Type B pancreatic cell (in vitro differentiated cells): Measurements from ENCODE around the gene HNRNPLL. TPM values are rescaled to one million over a fixed set of nuclear protein-coding genes. Genes with fewer than 3 reads are reported as not detected.
"Not testable (repeated sequence)": the region's sequence is repeated elsewhere in the genome, so short reads cannot be mapped to it uniquely, and the experiment has no call there.

Experiments
- DNase-seq: peaks from one replicate; pipeline ENCODE4 v3.0.0; 2021; ENCODE audit warnings: mixed read lengths; ENCODE audit not compliant: unreplicated experiment; ENCODE audit errors: extremely low spot score
- H3K27ac Mint-ChIP-seq: 2 replicates; pipeline ENCODE4 v1.8.0; 2021; ENCODE audit warnings: mild to moderate bottlenecking, mixed read lengths
- H3K27me3 Mint-ChIP-seq: 2 replicates; pipeline ENCODE4 v1.8.0; 2021; ENCODE audit warnings: mixed read lengths
- H3K36me3 Mint-ChIP-seq: 2 replicates; pipeline ENCODE4 v1.8.0; 2021; ENCODE audit warnings: mixed read lengths
- H3K4me1 Mint-ChIP-seq: one replicate; pipeline ENCODE4 v1.8.0; 2021; ENCODE audit warnings: mixed read lengths; ENCODE audit not compliant: unreplicated experiment
- H3K4me3 Mint-ChIP-seq: 2 replicates; pipeline ENCODE4 v1.8.0; 2021; ENCODE audit warnings: mild to moderate bottlenecking, mixed read lengths
- H3K9me3 Mint-ChIP-seq: 2 replicates; pipeline ENCODE4 v1.8.0; 2021; ENCODE audit warnings: mixed read lengths
- CTCF ChIP-seq: fragments of 200-600 bp; sonication (generic); conservative IDR thresholded peaks from 2 replicates; pipeline ENCODE4 v1.5.0; 2021; ENCODE audit warnings: antibody characterized with exemption, mild to moderate bottlenecking
- total RNA-seq: library from RNA; stranded (reverse); gene quantifications from 2 replicates; pipeline ENCODE4 v1.2.1, GENCODE V29; 2021; ENCODE audit warnings: low replicate concordance

Gene HNRNPLL
- total RNA-seq, 1 donor from 2014 or later = 72.3 TPM

DNA sequence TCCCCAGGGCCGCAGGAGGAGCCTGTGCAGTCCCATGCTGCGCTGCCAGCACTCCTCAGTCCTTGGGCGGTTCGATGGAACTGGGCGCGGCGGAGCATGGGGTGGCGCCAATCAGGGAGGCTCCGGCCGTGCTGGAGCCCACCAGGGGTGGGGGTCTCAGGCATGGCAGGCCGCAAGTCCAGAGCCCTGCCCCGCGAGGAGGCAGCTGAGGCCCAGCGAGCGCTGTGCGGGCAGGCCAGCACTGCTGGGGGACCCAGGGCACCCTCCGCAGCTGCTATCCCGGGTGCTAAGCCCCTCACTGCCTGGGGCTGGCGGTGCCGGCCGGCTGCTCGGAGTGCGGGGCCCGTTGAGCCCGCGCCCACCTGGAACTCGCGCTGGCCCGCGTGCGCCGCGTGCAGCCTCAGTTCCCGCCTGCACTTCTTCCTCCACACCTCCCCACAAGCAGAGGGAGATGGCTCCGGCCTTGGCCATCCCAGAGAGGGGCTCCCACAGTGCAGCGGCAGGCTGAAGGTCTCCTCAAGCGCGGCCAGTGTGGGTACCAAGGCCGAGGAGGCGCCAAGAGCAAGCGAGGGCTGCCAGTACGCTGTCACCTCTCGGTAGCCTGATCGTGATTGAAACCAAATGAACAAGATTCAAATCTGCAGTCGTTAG, 40.4 kb upstream of the HNRNPLL start:
- no peaks in the 10 kb centered on the region for H3K4me1 Mint-ChIP-seq
- H3K9me3 Mint-ChIP-seq = peaks cover 4% of the 10 kb centered on the region
- H3K27ac Mint-ChIP-seq = no peak overlapping the region

DNA sequence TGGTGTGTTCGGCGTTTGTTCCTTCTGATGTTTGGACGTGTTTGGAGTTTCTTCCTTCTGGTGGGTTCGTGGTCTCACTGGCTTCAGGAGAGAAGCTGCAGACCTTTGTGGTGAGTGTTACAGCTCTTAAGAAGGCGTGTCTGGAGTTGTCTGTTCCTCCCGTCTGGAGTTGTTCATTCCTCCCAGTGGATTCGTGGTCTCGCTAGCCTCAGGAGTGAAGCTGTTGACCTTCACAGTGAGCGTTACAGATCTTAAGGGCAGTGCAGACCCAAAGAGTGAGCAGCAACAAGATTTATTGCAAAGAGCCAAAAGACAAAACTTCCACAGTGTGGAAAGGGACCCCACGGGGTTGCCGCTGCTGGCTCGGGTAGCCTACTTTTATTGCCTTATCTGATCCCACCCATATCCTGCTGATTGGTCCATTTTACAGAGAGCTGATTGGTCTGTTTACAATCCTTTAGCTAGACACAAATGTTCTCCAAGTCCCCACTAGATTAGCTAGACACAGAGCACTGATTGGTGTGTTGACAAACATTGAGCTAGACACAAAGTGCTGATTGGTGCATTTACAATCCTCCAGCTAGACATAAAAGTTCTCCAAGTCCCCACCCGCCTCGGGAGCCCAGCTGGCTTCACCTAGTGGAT, 39.8 kb upstream of the HNRNPLL start:
- H3K36me3 Mint-ChIP-seq = not testable (repeated sequence)

More for the DNA sequence above, 40.4 kb upstream of the HNRNPLL start:
- DNase-seq = no peak
- Mint-ChIP-seq H3K27me3 (no peaks in the 10 kb centered on the region), H3K36me3 (peaks cover 4% of the 10 kb centered on the region), H3K4me3 (no peak overlapping the region)
- TF ChIP-seq CTCF = no peak

GRCh38 chr2:38636069-38636468, 33.3 kb upstream of the HNRNPLL start:
- Mint-ChIP-seq H3K27me3 (no peaks in the 10 kb centered on the region), H3K4me1 (peaks cover 5% of the 10 kb centered on the region), H3K27ac (no peak overlapping the region), H3K4me3 (no peak overlapping the region), H3K9me3 (no peaks in the 10 kb centered on the region), H3K36me3 (no peaks in the 10 kb centered on the region)
- no peak for TF ChIP-seq CTCF
- DNase-seq = no peak

More for the DNA sequence above, 39.8 kb upstream of the HNRNPLL start:
- not testable (repeated sequence) for H3K27ac Mint-ChIP-seq, DNase-seq, H3K27me3 Mint-ChIP-seq, H3K4me1 Mint-ChIP-seq, H3K9me3 Mint-ChIP-seq, H3K4me3 Mint-ChIP-seq

- DNase-seq = no peak
- H3K4me1 Mint-ChIP-seq = peaks cover 5% of the 10 kb centered on the region
- H3K27me3 Mint-ChIP-seq = no peaks in the 10 kb centered on the region
- H3K36me3 Mint-ChIP-seq = no peaks in the 10 kb centered on the region
- H3K9me3 Mint-ChIP-seq = no peaks in the 10 kb centered on the region
- no peak overlapping the region for H3K4me3 Mint-ChIP-seq
- no peak overlapping the region for H3K27ac Mint-ChIP-seq
- no peak for TF ChIP-seq CTCF
Observed at GRCh38 chr2:38635139-38635538, 32.4 kb upstream of the HNRNPLL start.

- Mint-ChIP-seq H3K4me3 (no peak overlapping the region), H3K9me3 (no peaks in the 10 kb centered on the region), H3K36me3 (no peaks in the 10 kb centered on the region), H3K4me1 (peaks cover 5% of the 10 kb centered on the region), H3K27me3 (no peaks in the 10 kb centered on the region), H3K27ac (no peak overlapping the region)
- no peak for DNase-seq
- no peak for TF ChIP-seq CTCF
Observed at GRCh38 chr2:38634684-38635083, 32.0 kb upstream of the HNRNPLL start.

DNA sequence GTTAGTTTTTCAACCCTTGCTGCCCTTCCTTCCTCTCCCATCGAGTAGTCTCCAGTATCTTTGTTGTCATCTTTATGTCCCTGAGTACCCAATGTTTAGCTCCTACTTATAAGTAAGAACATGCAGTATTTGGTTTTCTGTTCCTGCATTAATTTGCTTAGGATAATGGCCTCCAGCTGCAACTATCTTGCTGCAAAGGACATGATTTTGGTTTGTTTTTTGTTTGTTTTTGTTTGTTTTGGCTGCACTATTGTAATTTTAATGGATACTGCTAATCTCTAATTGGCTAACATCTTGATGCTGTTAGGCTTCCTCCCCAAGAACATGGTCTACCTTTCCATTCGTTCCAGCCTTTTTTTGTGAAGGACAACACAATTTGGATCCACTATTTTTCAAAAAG, 31.2 kb upstream of the HNRNPLL start:
- Mint-ChIP-seq H3K4me3 (no peak overlapping the region), H3K4me1 (peaks cover 5% of the 10 kb centered on the region), H3K27me3 (no peaks in the 10 kb centered on the region), H3K9me3 (no peaks in the 10 kb centered on the region), H3K36me3 (no peaks in the 10 kb centered on the region), H3K27ac (no peak overlapping the region)
- DNase-seq = no peak
- no peak for TF ChIP-seq CTCF
